ENCODE data around the gene DPP6. TPM values are rescaled to one million over a fixed set of nuclear protein-coding genes. Genes with fewer than 3 reads are reported as not detected.

The DPP6 gene
- polyA plus RNA-seq, 1 donor (not counting 4 experiments of a cell fraction or from before 2014, with no cell fraction given): not detected

DNA sequence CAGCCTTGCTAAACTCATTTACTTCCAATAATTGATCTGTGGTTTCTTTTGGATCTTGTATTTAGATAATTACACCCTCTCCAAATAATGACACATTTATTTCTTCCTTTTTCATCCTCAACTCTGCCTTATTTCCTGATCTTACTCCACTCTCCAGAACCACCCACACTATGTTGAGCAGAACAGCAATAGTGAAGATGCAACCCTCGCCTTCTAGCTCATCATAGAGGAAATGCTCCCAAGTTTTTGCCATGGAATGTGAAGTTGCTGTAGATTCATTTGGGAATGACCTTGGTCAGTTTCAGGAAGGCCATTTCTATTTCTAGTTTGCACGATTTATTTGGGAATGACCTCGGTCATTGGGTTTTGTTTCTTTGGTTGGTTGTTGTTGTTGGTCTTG lies 636.8 kb downstream of the DPP6 start:
- Histone ChIP-seq H3K79me2 (ENCODE audit: control insufficient read depth, insufficient read depth, low read length) (no peaks in the 10 kb centered on the region), H4K20me1 (ENCODE audit: control insufficient read depth, extremely low read depth, insufficient read depth, low read length) (no peaks in the 10 kb centered on the region), H3K4me2 (ENCODE audit: control insufficient read depth, extremely low read depth, insufficient read depth, low read depth, low read length) (no peak overlapping the region), H3K9me3 (ENCODE audit: control insufficient read depth, low read depth, low read length) (no peaks in the 10 kb centered on the region), H3K27me3 (ENCODE audit: control insufficient read depth, extremely low read depth, insufficient read depth, low read length) (no peaks in the 10 kb centered on the region), H3K27ac (ENCODE audit: control insufficient read depth, insufficient read depth, low read length) (no peak overlapping the region), H3K4me1 (ENCODE audit: control insufficient read depth, extremely low read depth, insufficient read depth, low read length) (no peaks in the 10 kb centered on the region), H3K4me3 (ENCODE audit: control insufficient read depth in 2 of 3, extremely low read depth in 1 of 3, insufficient read depth in 2 of 3, low read depth in 1 of 3, low read length in 3 of 3) (no peak overlapping the region), H3K9ac (ENCODE audit: control insufficient read depth, extremely low read depth, insufficient read depth, low read length) (no peak overlapping the region), H3K9me1 (ENCODE audit: control insufficient read depth, extremely low read depth, insufficient read depth, low read length) (no peaks in the 10 kb centered on the region), H2AFZ (ENCODE audit: control insufficient read depth, low read length) (no peak overlapping the region), H3K36me3 (ENCODE audit: control insufficient read depth in 2 of 2, extremely low read depth in 1 of 2, insufficient read depth in 2 of 2, low read length in 2 of 2) (no peaks in the 10 kb centered on the region)
- TF ChIP-seq EZH2 (IDR thresholded peaks at IDR 0.05; ENCODE audit: low read length): no peak
- TF ChIP-seq, protein P1, sequence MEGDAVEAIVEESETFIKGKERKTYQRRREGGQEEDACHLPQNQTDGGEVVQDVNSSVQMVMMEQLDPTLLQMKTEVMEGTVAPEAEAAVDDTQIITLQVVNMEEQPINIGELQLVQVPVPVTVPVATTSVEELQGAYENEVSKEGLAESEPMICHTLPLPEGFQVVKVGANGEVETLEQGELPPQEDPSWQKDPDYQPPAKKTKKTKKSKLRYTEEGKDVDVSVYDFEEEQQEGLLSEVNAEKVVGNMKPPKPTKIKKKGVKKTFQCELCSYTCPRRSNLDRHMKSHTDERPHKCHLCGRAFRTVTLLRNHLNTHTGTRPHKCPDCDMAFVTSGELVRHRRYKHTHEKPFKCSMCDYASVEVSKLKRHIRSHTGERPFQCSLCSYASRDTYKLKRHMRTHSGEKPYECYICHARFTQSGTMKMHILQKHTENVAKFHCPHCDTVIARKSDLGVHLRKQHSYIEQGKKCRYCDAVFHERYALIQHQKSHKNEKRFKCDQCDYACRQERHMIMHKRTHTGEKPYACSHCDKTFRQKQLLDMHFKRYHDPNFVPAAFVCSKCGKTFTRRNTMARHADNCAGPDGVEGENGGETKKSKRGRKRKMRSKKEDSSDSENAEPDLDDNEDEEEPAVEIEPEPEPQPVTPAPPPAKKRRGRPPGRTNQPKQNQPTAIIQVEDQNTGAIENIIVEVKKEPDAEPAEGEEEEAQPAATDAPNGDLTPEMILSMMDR (optimal IDR thresholded peaks at IDR 0.05 in 1 of 3, IDR thresholded peaks at IDR 0.05 in 1 of 3, conservative IDR thresholded peaks at IDR 0.05 in 1 of 3; ENCODE audit: extremely low read depth in 1 of 3, insufficient read depth in 2 of 3, low read length in 3 of 3): no peak
- FAIRE-seq (no peak), DNase-seq (ENCODE audit: low read depth, low spot score) (no peak)
- dilution Hi-C loops (cut with MboI; ENCODE audit: extremely low pct_ligation_motif_present, low sequenced_read_pairs): no loop called here

DNA sequence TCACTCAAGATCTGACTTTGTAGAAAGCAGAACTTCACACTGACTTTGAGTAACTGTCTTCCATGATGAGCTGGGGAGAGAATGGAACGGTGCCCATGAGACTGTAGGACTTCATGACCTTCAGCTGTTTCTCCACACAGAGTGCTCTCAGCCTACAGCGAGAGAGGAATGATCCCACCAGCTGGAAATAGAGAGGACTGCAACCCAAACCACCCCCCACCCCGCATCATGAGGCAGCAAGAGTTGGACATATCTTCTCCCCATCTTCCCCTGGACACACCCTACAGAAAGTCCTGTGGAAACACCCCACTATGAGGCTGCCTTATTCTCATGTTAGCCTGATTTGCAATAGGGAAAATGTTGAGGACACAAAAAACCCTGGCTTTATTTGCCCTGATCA lies 638.2 kb downstream of the DPP6 start:
- FAIRE-seq (no peak), DNase-seq (ENCODE audit: low read depth, low spot score) (no peak)
- Histone ChIP-seq H3K4me3 (ENCODE audit: control insufficient read depth in 2 of 3, extremely low read depth in 1 of 3, insufficient read depth in 2 of 3, low read depth in 1 of 3, low read length in 3 of 3) (no peak overlapping the region), H2AFZ (ENCODE audit: control insufficient read depth, low read length) (no peak overlapping the region), H4K20me1 (ENCODE audit: control insufficient read depth, extremely low read depth, insufficient read depth, low read length) (no peaks in the 10 kb centered on the region), H3K36me3 (ENCODE audit: control insufficient read depth in 2 of 2, extremely low read depth in 1 of 2, insufficient read depth in 2 of 2, low read length in 2 of 2) (no peaks in the 10 kb centered on the region), H3K4me2 (ENCODE audit: control insufficient read depth, extremely low read depth, insufficient read depth, low read depth, low read length) (no peak overlapping the region), H3K9ac (ENCODE audit: control insufficient read depth, extremely low read depth, insufficient read depth, low read length) (no peak overlapping the region), H3K9me1 (ENCODE audit: control insufficient read depth, extremely low read depth, insufficient read depth, low read length) (no peaks in the 10 kb centered on the region), H3K9me3 (ENCODE audit: control insufficient read depth, low read depth, low read length) (no peaks in the 10 kb centered on the region), H3K4me1 (ENCODE audit: control insufficient read depth, extremely low read depth, insufficient read depth, low read length) (no peaks in the 10 kb centered on the region), H3K79me2 (ENCODE audit: control insufficient read depth, insufficient read depth, low read length) (no peaks in the 10 kb centered on the region), H3K27me3 (ENCODE audit: control insufficient read depth, extremely low read depth, insufficient read depth, low read length) (no peaks in the 10 kb centered on the region), H3K27ac (ENCODE audit: control insufficient read depth, insufficient read depth, low read length) (no peak overlapping the region)
- dilution Hi-C loops (cut with MboI; ENCODE audit: extremely low pct_ligation_motif_present, low sequenced_read_pairs): no loop called here
- TF ChIP-seq, protein P1 (optimal IDR thresholded peaks at IDR 0.05 in 1 of 3, IDR thresholded peaks at IDR 0.05 in 1 of 3, conservative IDR thresholded peaks at IDR 0.05 in 1 of 3; ENCODE audit: extremely low read depth in 1 of 3, insufficient read depth in 2 of 3, low read length in 3 of 3): no peak
- no peak for TF ChIP-seq EZH2 (IDR thresholded peaks at IDR 0.05; ENCODE audit: low read length)

Measured in keratinocyte (primary cell).